ENCODE measurements around the gene NDRG4.
"Not testable (repeated sequence)": the region's sequence is repeated elsewhere in the genome, so short reads cannot be mapped to it uniquely, and the experiment has no call there.

Gene NDRG4

GRCh38 chr16:58465817-58466216, 34.1 kb upstream of the NDRG4 start:
- no peak for DNase-seq (ENCODE audit: low read depth)

- DNase-seq (ENCODE audit: low read depth), result no peak
Observed at GRCh38 chr16:58466396-58466795, 33.5 kb upstream of the NDRG4 start.

GRCh38 chr16:58467905-58468304, 32.0 kb upstream of the NDRG4 start:
- DNase-seq (ENCODE audit: low read depth), result no peak

- no peak for DNase-seq (ENCODE audit: low read depth)
Observed at GRCh38 chr16:58471209-58471975, 28.6 kb upstream of the NDRG4 start.

GRCh38 chr16:58472266-58472665, 27.7 kb upstream of the NDRG4 start:
- DNase-seq (ENCODE audit: low read depth), result no peak

GRCh38 chr16:58472827-58473226, 27.1 kb upstream of the NDRG4 start:
- DNase-seq (ENCODE audit: low read depth), result no peak

- DNase-seq (ENCODE audit: low read depth), result no peak
Observed at GRCh38 chr16:58474296-58474695, 25.6 kb upstream of the NDRG4 start.

- no peak for DNase-seq (ENCODE audit: low read depth)
Observed at GRCh38 chr16:58475091-58475619, 24.8 kb upstream of the NDRG4 start.

GRCh38 chr16:58476791-58477190, 23.2 kb upstream of the NDRG4 start:
- no peak for DNase-seq (ENCODE audit: low read depth)

- no peak for DNase-seq (ENCODE audit: low read depth)
Observed at GRCh38 chr16:58478427-58478826, 21.5 kb upstream of the NDRG4 start.

GRCh38 chr16:58481226-58481869, 18.6 kb upstream of the NDRG4 start:
- DNase-seq (ENCODE audit: low read depth), result no peak

GRCh38 chr16:58481931-58482330, 18.0 kb upstream of the NDRG4 start:
- no peak for DNase-seq (ENCODE audit: low read depth)

- no peak for DNase-seq (ENCODE audit: low read depth)
Observed at GRCh38 chr16:58485184-58485887, 14.6 kb upstream of the NDRG4 start.

- DNase-seq (ENCODE audit: low read depth), result peak; percentile 45
Observed at GRCh38 chr16:58487566-58488351, 12.2 kb upstream of the NDRG4 start.

GRCh38 chr16:58488531-58488930, 11.4 kb upstream of the NDRG4 start:
- no peak for DNase-seq (ENCODE audit: low read depth)

GRCh38 chr16:58490065-58490464, 9.9 kb upstream of the NDRG4 start:
- DNase-seq (ENCODE audit: low read depth), result no peak

- not testable (repeated sequence) for DNase-seq (ENCODE audit: low read depth)
Observed at GRCh38 chr16:58490539-58490938, 9.4 kb upstream of the NDRG4 start.

- no peak for DNase-seq (ENCODE audit: low read depth)
Observed at GRCh38 chr16:58492066-58492465, 7.9 kb upstream of the NDRG4 start.

GRCh38 chr16:58492735-58493134, 7.2 kb upstream of the NDRG4 start:
- no peak for DNase-seq (ENCODE audit: low read depth)

GRCh38 chr16:58493756-58494431, 6.0 kb upstream of the NDRG4 start:
- no peak for DNase-seq (ENCODE audit: low read depth)

GRCh38 chr16:58494981-58495520, 4.9 kb upstream of the NDRG4 start:
- no peak for DNase-seq (ENCODE audit: low read depth)
